GM12864 (cell line): Measurements from ENCODE around the gene PDE4D.

Experiments used
- DNase-seq: peaks from one replicate; pipeline ENCODE4 v3.0.0-alpha.2; 2011; ENCODE audit warnings: low read depth
- H3K4me3 ChIP-seq: 2 replicates; pipeline ENCODE4 v1.5.1; 2011; ENCODE audit warnings: mild to moderate bottlenecking, low read depth, low read length, control low read depth
- TF ChIP-seq, protein P1 (sequence below): IDR thresholded peaks from 2 replicates; pipeline ENCODE4 v1.5.1; 2011; ENCODE audit warnings: low read depth, mild to moderate bottlenecking, moderate library complexity, low read length, control low read depth, inconsistent platforms; ENCODE audit errors: missing control alignments

Gene PDE4D

GRCh38 chr5:59832577-59833301, 60.8 kb downstream of the PDE4D start:
- no peak for DNase-seq
- TF ChIP-seq, protein P1, sequence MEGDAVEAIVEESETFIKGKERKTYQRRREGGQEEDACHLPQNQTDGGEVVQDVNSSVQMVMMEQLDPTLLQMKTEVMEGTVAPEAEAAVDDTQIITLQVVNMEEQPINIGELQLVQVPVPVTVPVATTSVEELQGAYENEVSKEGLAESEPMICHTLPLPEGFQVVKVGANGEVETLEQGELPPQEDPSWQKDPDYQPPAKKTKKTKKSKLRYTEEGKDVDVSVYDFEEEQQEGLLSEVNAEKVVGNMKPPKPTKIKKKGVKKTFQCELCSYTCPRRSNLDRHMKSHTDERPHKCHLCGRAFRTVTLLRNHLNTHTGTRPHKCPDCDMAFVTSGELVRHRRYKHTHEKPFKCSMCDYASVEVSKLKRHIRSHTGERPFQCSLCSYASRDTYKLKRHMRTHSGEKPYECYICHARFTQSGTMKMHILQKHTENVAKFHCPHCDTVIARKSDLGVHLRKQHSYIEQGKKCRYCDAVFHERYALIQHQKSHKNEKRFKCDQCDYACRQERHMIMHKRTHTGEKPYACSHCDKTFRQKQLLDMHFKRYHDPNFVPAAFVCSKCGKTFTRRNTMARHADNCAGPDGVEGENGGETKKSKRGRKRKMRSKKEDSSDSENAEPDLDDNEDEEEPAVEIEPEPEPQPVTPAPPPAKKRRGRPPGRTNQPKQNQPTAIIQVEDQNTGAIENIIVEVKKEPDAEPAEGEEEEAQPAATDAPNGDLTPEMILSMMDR = no peak
- H3K4me3 ChIP-seq = no peak overlapping the region

DNA sequence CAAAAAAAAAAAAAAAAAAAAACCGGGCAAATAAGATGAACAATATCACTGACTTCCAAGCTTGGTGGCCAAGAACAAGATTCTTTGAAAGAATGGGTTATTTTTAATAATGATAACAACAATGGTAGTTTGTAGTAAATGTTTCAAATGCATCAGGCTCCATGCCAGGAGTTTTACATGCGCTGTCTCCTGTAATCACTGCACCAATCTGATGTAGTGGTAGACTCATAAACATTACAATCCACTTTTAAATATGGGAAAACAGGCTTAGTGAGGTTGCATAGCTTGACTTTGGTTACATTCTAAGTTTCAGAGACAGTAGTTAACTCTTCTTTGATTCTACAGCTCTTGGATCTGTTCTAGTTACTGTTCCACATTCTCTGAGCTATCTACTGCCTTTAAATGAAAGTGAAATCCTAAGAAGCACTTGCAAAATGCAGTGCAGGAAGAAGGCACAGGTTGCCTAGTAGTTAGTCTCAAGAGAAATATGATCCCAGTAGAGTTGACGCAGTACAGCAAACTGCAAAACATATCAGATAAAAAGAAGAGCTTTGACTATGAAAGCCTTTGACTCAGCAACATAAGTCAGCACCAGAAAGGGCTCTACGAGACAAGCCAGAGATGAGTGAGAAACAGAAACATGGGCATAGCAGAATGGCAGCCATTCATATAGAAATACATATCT, 62.1 kb downstream of the PDE4D start:
- H3K4me3 ChIP-seq = no peak overlapping the region
- no peak for DNase-seq
- TF ChIP-seq, protein P1 = no peak

DNA sequence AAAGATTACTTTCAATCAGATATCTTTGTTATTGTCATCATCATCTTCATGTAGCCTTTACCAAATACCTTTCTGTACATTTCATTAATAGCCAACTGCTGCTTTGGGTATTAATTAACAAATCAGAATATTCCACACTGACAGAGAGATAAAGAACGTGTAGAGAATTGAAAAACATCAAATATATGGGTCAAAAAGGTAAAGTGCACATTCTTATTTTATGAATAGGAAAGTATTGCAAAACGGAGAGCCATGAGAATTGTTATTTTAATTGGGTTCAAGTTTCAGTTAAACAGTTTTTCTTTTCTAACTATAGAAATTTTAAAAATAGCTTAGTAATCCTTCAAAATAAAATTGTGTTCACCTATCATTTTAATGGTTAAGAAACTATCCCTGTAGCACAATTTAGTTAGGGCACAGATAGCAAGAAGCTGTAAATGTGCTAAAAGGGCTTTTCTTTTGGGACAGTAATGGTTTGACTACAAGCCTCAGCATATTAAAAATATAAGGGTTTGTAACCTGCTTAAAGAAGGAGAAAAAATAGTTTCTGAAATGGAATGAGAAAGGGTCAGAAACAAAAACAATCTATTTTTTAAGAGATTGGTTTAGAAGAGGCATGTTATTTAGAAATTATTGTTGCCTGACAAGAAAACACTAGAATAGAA, 62.9 kb downstream of the PDE4D start:
- no peak for DNase-seq
- no peak overlapping the region for H3K4me3 ChIP-seq
- TF ChIP-seq, protein P1 = no peak

- H3K4me3 ChIP-seq = no peak overlapping the region
- TF ChIP-seq, protein P1 = no peak
- no peak for DNase-seq
These were observed 63.6 kb downstream of the PDE4D start for GRCh38 chr5:59829922-59830321.

DNA sequence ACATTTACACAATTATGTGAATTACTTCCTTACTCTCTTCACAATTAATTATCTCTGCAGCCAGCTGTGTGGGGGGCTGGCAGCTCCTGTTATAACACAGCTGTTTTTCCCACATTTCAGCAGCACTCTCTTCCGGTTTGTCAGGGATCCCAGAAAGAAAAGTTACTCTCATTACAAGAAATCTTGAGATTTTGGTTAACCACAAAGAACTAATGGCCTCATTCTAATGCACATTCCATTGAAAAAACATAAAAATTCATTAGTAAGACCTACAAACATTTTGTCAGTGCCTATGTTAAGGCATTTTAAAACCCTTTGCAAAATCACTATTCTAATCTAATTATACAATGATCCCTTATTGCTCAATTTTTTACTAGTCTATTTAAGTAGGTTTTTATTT, 64.1 kb downstream of the PDE4D start:
- TF ChIP-seq, protein P1 = no peak
- H3K4me3 ChIP-seq = no peak overlapping the region
- no peak for DNase-seq

DNA sequence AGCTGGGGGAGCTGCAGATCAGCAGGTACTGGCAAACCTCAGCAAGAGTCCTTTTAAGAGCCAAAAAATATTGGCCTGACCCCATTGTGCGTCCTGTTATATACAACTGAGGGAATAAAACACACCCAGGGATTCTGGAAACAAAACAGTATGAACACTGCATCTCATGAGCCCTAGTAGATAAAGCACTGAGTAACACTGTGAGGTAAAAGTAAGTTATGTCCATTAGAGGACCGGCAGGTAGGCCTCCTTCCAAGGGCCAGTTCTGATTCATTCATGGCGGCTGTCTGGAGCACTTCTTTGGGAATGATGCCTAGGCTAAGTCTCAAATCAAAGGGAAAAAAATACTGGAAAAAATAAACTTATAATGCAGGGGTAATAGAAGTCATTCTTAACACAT, 64.9 kb downstream of the PDE4D start:
- TF ChIP-seq, protein P1 = no peak
- H3K4me3 ChIP-seq = no peak overlapping the region
- DNase-seq = no peak
